ENCODE data around the gene CD2AP.
"Not testable (repeated sequence)": the region's sequence is repeated elsewhere in the genome, so short reads cannot be mapped to it uniquely, and the experiment has no call there.

CD2AP gene

GRCh38 chr6:47478233-47479139 is 897 bp downstream of the CD2AP start:
- peaks cover under 1% of the 10 kb centered on the region for H3K27me3 Mint-ChIP-seq (ENCODE audit: low read depth)
- peak overlapping the region; percentile 98 for H3K4me3 Mint-ChIP-seq
- peak overlapping the region; percentile 98 for H3K27ac Mint-ChIP-seq
- H3K4me1 Mint-ChIP-seq (ENCODE audit: low read depth), result peaks cover 45% of the 10 kb centered on the region
- H3K9me3 Mint-ChIP-seq, result no peaks in the 10 kb centered on the region
- no peak for DNase-seq (ENCODE audit: low spot score)
- H3K36me3 Mint-ChIP-seq (ENCODE audit: low read depth), result peaks cover 2% of the 10 kb centered on the region

- Mint-ChIP-seq H3K27me3 (ENCODE audit: low read depth) (no peaks in the 10 kb centered on the region), H3K4me3 (peak overlapping the region; percentile 98), H3K9me3 (no peaks in the 10 kb centered on the region), H3K36me3 (ENCODE audit: low read depth) (peaks cover 2% of the 10 kb centered on the region), H3K27ac (peak overlapping the region; percentile 98), H3K4me1 (ENCODE audit: low read depth) (peaks cover 51% of the 10 kb centered on the region)
- no peak for DNase-seq (ENCODE audit: low spot score)
Measured at GRCh38 chr6:47479140-47479508, 1.5 kb downstream of the CD2AP start.

GRCh38 chr6:47479874-47480273 is 2.3 kb downstream of the CD2AP start:
- H3K27me3 Mint-ChIP-seq (ENCODE audit: low read depth), result no peaks in the 10 kb centered on the region
- H3K4me1 Mint-ChIP-seq (ENCODE audit: low read depth), result peaks cover 55% of the 10 kb centered on the region
- DNase-seq (ENCODE audit: low spot score), result no peak
- peak overlapping the region; percentile 98 for H3K4me3 Mint-ChIP-seq
- peaks cover 2% of the 10 kb centered on the region for H3K36me3 Mint-ChIP-seq (ENCODE audit: low read depth)
- no peaks in the 10 kb centered on the region for H3K9me3 Mint-ChIP-seq
- H3K27ac Mint-ChIP-seq, result no peak overlapping the region

DNA sequence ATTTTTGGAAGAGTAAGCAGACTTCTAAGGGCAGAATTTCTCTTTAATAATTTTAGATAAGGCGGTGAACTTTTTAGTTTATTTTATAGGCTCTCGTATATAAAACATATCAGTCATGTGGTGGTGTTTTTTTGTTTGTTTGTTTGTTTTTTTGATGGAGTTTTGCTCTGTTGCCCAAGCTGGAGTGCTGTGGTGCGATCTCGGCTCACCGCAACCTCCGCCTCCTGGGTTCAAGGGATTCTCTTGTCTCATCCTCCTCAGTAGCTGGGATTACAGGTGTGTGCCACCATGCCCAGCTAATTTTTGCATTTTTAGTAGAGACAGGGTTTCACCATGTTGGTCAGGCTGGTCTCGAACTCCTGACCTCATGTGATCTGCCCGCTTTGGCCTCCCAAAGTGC is 3.6 kb downstream of the CD2AP start:
- not testable (repeated sequence) for H3K36me3 Mint-ChIP-seq (ENCODE audit: low read depth); H3K9me3 Mint-ChIP-seq; DNase-seq (ENCODE audit: low spot score); H3K4me3 Mint-ChIP-seq; H3K27ac Mint-ChIP-seq; H3K27me3 Mint-ChIP-seq (ENCODE audit: low read depth)
- peaks cover 53% of the 10 kb centered on the region for H3K4me1 Mint-ChIP-seq (ENCODE audit: low read depth)

GRCh38 chr6:47481806-47482205 is 4.2 kb downstream of the CD2AP start:
- Mint-ChIP-seq H3K4me1 (ENCODE audit: low read depth) (peaks cover 52% of the 10 kb centered on the region), H3K27me3 (ENCODE audit: low read depth) (no peaks in the 10 kb centered on the region), H3K4me3 (no peak overlapping the region), H3K36me3 (ENCODE audit: low read depth) (peaks cover 2% of the 10 kb centered on the region), H3K27ac (no peak overlapping the region), H3K9me3 (no peaks in the 10 kb centered on the region)
- DNase-seq (ENCODE audit: low spot score), result no peak

DNA sequence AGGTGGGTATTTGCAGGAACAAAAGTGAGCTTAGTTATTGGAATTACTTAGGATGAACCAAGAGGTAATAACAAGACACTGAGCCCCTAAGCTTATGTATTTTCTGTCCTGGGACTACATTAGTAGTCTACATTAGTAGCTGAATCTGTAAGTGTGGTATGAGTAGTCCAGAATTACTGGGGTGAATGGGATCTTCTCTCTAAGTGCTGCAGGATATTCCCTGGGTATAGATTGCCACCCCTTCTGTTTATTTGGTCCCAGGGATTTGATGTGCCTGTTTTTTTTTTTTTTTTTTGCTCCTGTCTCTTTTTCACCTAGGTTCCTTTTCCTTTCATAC is 5.9 kb downstream of the CD2AP start:
- H3K4me3 Mint-ChIP-seq, result no peak overlapping the region
- no peak for DNase-seq (ENCODE audit: low spot score)
- H3K27ac Mint-ChIP-seq, result no peak overlapping the region
- no peaks in the 10 kb centered on the region for H3K9me3 Mint-ChIP-seq
- H3K4me1 Mint-ChIP-seq (ENCODE audit: low read depth), result peaks cover 46% of the 10 kb centered on the region
- peaks cover 2% of the 10 kb centered on the region for H3K36me3 Mint-ChIP-seq (ENCODE audit: low read depth)
- H3K27me3 Mint-ChIP-seq (ENCODE audit: low read depth), result no peaks in the 10 kb centered on the region

- no peaks in the 10 kb centered on the region for H3K36me3 Mint-ChIP-seq (ENCODE audit: low read depth)
- DNase-seq (ENCODE audit: low spot score), result no peak
- H3K4me3 Mint-ChIP-seq, result no peak overlapping the region
- H3K27ac Mint-ChIP-seq, result no peak overlapping the region
- peaks cover 42% of the 10 kb centered on the region for H3K4me1 Mint-ChIP-seq (ENCODE audit: low read depth)
- no peaks in the 10 kb centered on the region for H3K9me3 Mint-ChIP-seq
- H3K27me3 Mint-ChIP-seq (ENCODE audit: low read depth), result no peaks in the 10 kb centered on the region
Measured at GRCh38 chr6:47483853-47484546, 6.4 kb downstream of the CD2AP start.

GRCh38 chr6:47484616-47485015 is 7.0 kb downstream of the CD2AP start:
- peaks cover 37% of the 10 kb centered on the region for H3K4me1 Mint-ChIP-seq (ENCODE audit: low read depth)
- no peaks in the 10 kb centered on the region for H3K9me3 Mint-ChIP-seq
- H3K36me3 Mint-ChIP-seq (ENCODE audit: low read depth), result no peaks in the 10 kb centered on the region
- H3K27me3 Mint-ChIP-seq (ENCODE audit: low read depth), result no peaks in the 10 kb centered on the region
- H3K4me3 Mint-ChIP-seq, result no peak overlapping the region
- H3K27ac Mint-ChIP-seq, result no peak overlapping the region
- no peak for DNase-seq (ENCODE audit: low spot score)

GRCh38 chr6:47485083-47485482 is 7.5 kb downstream of the CD2AP start:
- DNase-seq (ENCODE audit: low spot score), result no peak
- no peak overlapping the region for H3K27ac Mint-ChIP-seq

DNA sequence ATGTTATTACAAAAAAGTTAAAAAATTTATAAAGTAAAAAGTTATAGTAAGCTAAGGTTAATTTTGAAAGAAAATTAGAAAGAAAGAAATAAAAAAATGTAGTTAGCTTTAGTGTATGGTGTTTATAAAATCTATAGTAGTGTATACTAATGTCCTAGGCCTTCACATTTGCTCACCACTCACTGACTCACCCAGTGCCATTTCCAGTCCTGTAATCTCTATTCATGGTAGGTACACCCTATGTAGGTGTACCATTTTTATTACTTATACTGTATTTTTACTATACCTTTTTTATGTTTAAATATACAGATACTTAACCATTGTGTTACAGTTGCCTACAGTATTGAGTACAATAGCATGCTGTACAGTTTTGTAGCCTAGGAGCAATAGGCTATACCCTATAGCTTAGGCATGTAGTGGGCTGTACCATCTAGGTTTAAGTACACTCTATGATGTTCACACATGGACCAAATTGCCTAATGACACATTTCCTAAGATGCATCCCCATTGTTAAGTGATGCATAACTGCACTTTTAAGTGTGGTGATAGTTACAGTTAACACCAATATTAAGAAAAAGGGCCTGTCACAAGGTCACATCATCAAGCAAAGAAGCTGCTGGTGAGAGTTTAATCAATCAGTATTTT is 8.0 kb downstream of the CD2AP start:
- Mint-ChIP-seq H3K27ac (no peak overlapping the region), H3K4me3 (no peak overlapping the region), H3K9me3 (no peaks in the 10 kb centered on the region), H3K4me1 (ENCODE audit: low read depth) (peaks cover 28% of the 10 kb centered on the region), H3K27me3 (ENCODE audit: low read depth) (no peaks in the 10 kb centered on the region), H3K36me3 (ENCODE audit: low read depth) (no peaks in the 10 kb centered on the region)
- DNase-seq (ENCODE audit: low spot score), result no peak

More at GRCh38 chr6:47485083-47485482, 7.5 kb downstream of the CD2AP start:
- no peak overlapping the region for H3K4me3 Mint-ChIP-seq
- peaks cover 33% of the 10 kb centered on the region for H3K4me1 Mint-ChIP-seq (ENCODE audit: low read depth)
- no peaks in the 10 kb centered on the region for H3K27me3 Mint-ChIP-seq (ENCODE audit: low read depth)
- H3K9me3 Mint-ChIP-seq, result no peaks in the 10 kb centered on the region
- no peaks in the 10 kb centered on the region for H3K36me3 Mint-ChIP-seq (ENCODE audit: low read depth)

DNA sequence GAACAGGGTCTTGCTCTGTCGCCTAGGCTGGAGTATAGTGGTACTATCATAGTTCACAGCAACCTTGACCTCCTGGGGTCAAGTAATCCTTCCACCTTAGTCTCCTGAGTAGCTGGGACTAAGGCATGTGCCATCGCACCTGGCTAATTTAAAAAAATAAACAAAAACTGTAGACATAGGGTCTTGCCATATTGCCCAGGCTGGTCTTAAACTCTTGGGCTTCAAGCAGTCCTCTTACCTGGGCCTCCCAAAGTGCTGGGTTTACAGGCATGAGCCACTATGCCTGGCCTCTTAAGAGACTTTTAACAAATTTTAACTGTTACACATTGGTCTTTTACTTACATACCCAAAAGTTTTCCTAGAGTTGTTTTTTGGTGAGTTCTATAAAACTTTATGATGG is 12.4 kb downstream of the CD2AP start:
- peaks cover 17% of the 10 kb centered on the region for H3K4me1 Mint-ChIP-seq (ENCODE audit: low read depth)
- H3K4me3 Mint-ChIP-seq, result no peak overlapping the region
- H3K27ac Mint-ChIP-seq, result no peak overlapping the region
- H3K27me3 Mint-ChIP-seq (ENCODE audit: low read depth), result no peaks in the 10 kb centered on the region
- H3K9me3 Mint-ChIP-seq, result no peaks in the 10 kb centered on the region
- peaks cover 2% of the 10 kb centered on the region for H3K36me3 Mint-ChIP-seq (ENCODE audit: low read depth)
- no peak for DNase-seq (ENCODE audit: low spot score)

- no peak overlapping the region for H3K4me3 Mint-ChIP-seq
- no peaks in the 10 kb centered on the region for H3K27me3 Mint-ChIP-seq (ENCODE audit: low read depth)
- H3K9me3 Mint-ChIP-seq, result no peaks in the 10 kb centered on the region
- H3K36me3 Mint-ChIP-seq (ENCODE audit: low read depth), result peaks cover 2% of the 10 kb centered on the region
- no peak overlapping the region for H3K27ac Mint-ChIP-seq
- DNase-seq (ENCODE audit: low spot score), result no peak
- H3K4me1 Mint-ChIP-seq (ENCODE audit: low read depth), result peaks cover 18% of the 10 kb centered on the region
Measured at GRCh38 chr6:47490676-47491075, 13.1 kb downstream of the CD2AP start.

GRCh38 chr6:47492355-47492754 is 14.8 kb downstream of the CD2AP start:
- Mint-ChIP-seq H3K4me3 (no peak overlapping the region), H3K27ac (no peak overlapping the region), H3K4me1 (ENCODE audit: low read depth) (peaks cover 17% of the 10 kb centered on the region), H3K27me3 (ENCODE audit: low read depth) (no peaks in the 10 kb centered on the region), H3K9me3 (no peaks in the 10 kb centered on the region), H3K36me3 (ENCODE audit: low read depth) (peaks cover 2% of the 10 kb centered on the region)
- DNase-seq (ENCODE audit: low spot score), result no peak

GRCh38 chr6:47495207-47495606 is 17.6 kb downstream of the CD2AP start:
- Mint-ChIP-seq H3K27me3 (ENCODE audit: low read depth) (no peaks in the 10 kb centered on the region), H3K36me3 (ENCODE audit: low read depth) (peaks cover 2% of the 10 kb centered on the region), H3K9me3 (no peaks in the 10 kb centered on the region), H3K4me1 (ENCODE audit: low read depth) (peaks cover 17% of the 10 kb centered on the region), H3K4me3 (no peak overlapping the region), H3K27ac (no peak overlapping the region)
- no peak for DNase-seq (ENCODE audit: low spot score)

Measured in T-helper 2 cell treated with Interferon-gamma antibody and Interleukin-4, amounts not matched to agents 5 μg/mL and 100 μg/mL, for 36 hours (primary cell).